SK-N-SH (cell line): ENCODE results near the gene WDR49.

ENCODE experiments used
- CTCF ChIP-seq: fragments of 200-600 bp; sonication (generic); IDR thresholded peaks from 2 replicates; pipeline ENCODE4 v1.6.1; 2017; ENCODE audit warnings: antibody characterized with exemption, mild to moderate bottlenecking, moderate library complexity
- EZH2phosphoT487 ChIP-seq: fragments of 200-600 bp; sonication (generic); IDR thresholded peaks from 2 replicates; pipeline ENCODE4 v1.6.1; 2017; ENCODE audit warnings: low read depth, mixed run types, mild to moderate bottlenecking, antibody characterized with exemption, moderate library complexity, borderline replicate concordance
- NRF1 ChIP-seq: IDR thresholded peaks from 2 replicates; pipeline ENCODE4 v1.6.1; 2012; ENCODE audit warnings: low read depth, mild to moderate bottlenecking, low read length
- TF ChIP-seq, protein P1 (sequence below): IDR thresholded peaks from 2 replicates; pipeline ENCODE4 v1.4.0; 2012; ENCODE audit warnings: low read depth
- TF ChIP-seq, protein P2 (sequence below): fragments of 150-350 bp; IDR thresholded peaks from 2 replicates; pipeline ENCODE4 v1.6.1; 2017; ENCODE audit warnings: antibody characterized with exemption, low read length, low read depth, borderline replicate concordance

GRCh38 chr3:167631471-167631870 lies 22.3 kb downstream of the WDR49 start:
- TF ChIP-seq, protein P1, sequence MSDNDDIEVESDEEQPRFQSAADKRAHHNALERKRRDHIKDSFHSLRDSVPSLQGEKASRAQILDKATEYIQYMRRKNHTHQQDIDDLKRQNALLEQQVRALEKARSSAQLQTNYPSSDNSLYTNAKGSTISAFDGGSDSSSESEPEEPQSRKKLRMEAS: no peak
- TF ChIP-seq EZH2phosphoT487: no peak
- no peak for TF ChIP-seq CTCF
- TF ChIP-seq, protein P2, sequence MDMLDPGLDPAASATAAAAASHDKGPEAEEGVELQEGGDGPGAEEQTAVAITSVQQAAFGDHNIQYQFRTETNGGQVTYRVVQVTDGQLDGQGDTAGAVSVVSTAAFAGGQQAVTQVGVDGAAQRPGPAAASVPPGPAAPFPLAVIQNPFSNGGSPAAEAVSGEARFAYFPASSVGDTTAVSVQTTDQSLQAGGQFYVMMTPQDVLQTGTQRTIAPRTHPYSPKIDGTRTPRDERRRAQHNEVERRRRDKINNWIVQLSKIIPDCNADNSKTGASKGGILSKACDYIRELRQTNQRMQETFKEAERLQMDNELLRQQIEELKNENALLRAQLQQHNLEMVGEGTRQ: no peak
- TF ChIP-seq NRF1: no peak
